Left ventricle myocardium inferior (tissue), 1 donor: Measurements from ENCODE around the gene FAM217B. TPM values are rescaled to one million over a fixed set of nuclear protein-coding genes. Genes with fewer than 3 reads are reported as not detected.

Experiments
- DNase-seq: peaks from one replicate; pipeline ENCODE4 v3.0.0-alpha.2; 2020
- H3K27ac ChIP-seq: fragments of 200-600 bp; replicated peaks from 2 replicates; pipeline ENCODE4 v1.8.0; 2021
- H3K27me3 ChIP-seq: fragments of 200-600 bp; 2 replicates; pipeline ENCODE4 v1.8.0; 2021; ENCODE audit warnings: low read depth
- H3K36me3 ChIP-seq: fragments of 200-600 bp; 2 replicates; pipeline ENCODE4 v1.8.0; 2021
- H3K4me1 ChIP-seq: fragments of 200-600 bp; 2 replicates; pipeline ENCODE4 v1.8.0; 2021
- H3K4me3 ChIP-seq: fragments of 200-600 bp; 2 replicates; pipeline ENCODE4 v1.8.0; 2021; ENCODE audit warnings: mild to moderate bottlenecking, moderate library complexity
- H3K9me3 ChIP-seq: fragments of 200-600 bp; replicated peaks from 2 replicates; pipeline ENCODE4 v1.8.0; 2021
- CTCF ChIP-seq: fragments of 200-600 bp; IDR thresholded peaks from 2 replicates; pipeline ENCODE4 v1.8.0; 2021; ENCODE audit warnings: antibody characterized with exemption, mild to moderate bottlenecking, borderline replicate concordance
- intact Hi-C: fragments of 100-400 bp; cut with micrococcal nuclease; formaldehyde crosslinking; loops from one replicate; pipeline ENCODE4 v1.11.0; 2022
- total RNA-seq: library from RNA; stranded (reverse); fragmentation: NEBNext Ultra II Directional; extraction: Animal tissue kit (Norgen Biotek cat#: 25700); gene quantifications from one replicate; pipeline ENCODE4 v1.2.1, GENCODE V29; 2021
- donor health status: DM: no; HTN: yes; CAD: no; lungs with severe emphysema.

Gene FAM217B
- total RNA-seq, 1 donor from 2014 or later: 37.4 TPM

- no peaks in the 10 kb centered on the region for H3K9me3 ChIP-seq
- H3K36me3 ChIP-seq: no peaks in the 10 kb centered on the region
- H3K4me1 ChIP-seq: peaks cover 27% of the 10 kb centered on the region
- peak; percentile 35 for DNase-seq
- intact Hi-C loops: no loop called here
- H3K27ac ChIP-seq: no peak overlapping the region
- H3K4me3 ChIP-seq: peak overlapping the region; percentile 23
- TF ChIP-seq CTCF: no peak
- H3K27me3 ChIP-seq: no peaks in the 10 kb centered on the region
Measured at GRCh38 chr20:59994697-59995122, 54.5 kb downstream of the FAM217B start.

GRCh38 chr20:59996108-59996507, 55.9 kb downstream of the FAM217B start:
- intact Hi-C loops: no loop called here

GRCh38 chr20:59997896-59998295, 57.7 kb downstream of the FAM217B start:
- no peaks in the 10 kb centered on the region for H3K9me3 ChIP-seq
- H3K27me3 ChIP-seq: no peaks in the 10 kb centered on the region
- no peaks in the 10 kb centered on the region for H3K36me3 ChIP-seq
- no peak for DNase-seq
- H3K4me3 ChIP-seq: no peak overlapping the region
- intact Hi-C loops: no loop called here
- no peak overlapping the region for H3K27ac ChIP-seq
- TF ChIP-seq CTCF: no peak
- H3K4me1 ChIP-seq: peaks cover 27% of the 10 kb centered on the region

More at GRCh38 chr20:59996108-59996507, 55.9 kb downstream of the FAM217B start:
- TF ChIP-seq CTCF: no peak
- H3K9me3 ChIP-seq: no peaks in the 10 kb centered on the region
- H3K4me1 ChIP-seq: peaks cover 27% of the 10 kb centered on the region
- H3K4me3 ChIP-seq: no peak overlapping the region
- DNase-seq: no peak
- no peaks in the 10 kb centered on the region for H3K27me3 ChIP-seq
- no peaks in the 10 kb centered on the region for H3K36me3 ChIP-seq
- no peak overlapping the region for H3K27ac ChIP-seq

Other genes with a start within 250 kb of the FAM217B start
- gene SYCP2, start 6.8 kb upstream of the FAM217B start, total RNA-seq: 1.0 TPM
- gene PPP1R3D, start 84 bp upstream of the FAM217B start, total RNA-seq: 11.4 TPM
- 1.3 TPM for gene CDH26, start 18.0 kb downstream of the FAM217B start, total RNA-seq